ENCODE measurements around the gene DAB2IP.

Gene DAB2IP

GRCh38 chr9:121673576-121673975, 22.1 kb downstream of the DAB2IP start:
- in situ Hi-C loops (cut with HindIII; ENCODE audit: low pct_ligation_motif_present, low pct_unique_long_range_greater_than_20kb, low sequenced_read_pairs), result loop anchor here (25.0 kb wide), 1 partner anchor 111 kb away; no protein-coding TSS in a partner anchor
- no peak for DNase-seq

GRCh38 chr9:121674017-121674416, 22.6 kb downstream of the DAB2IP start:
- no peak for DNase-seq
- in situ Hi-C loops (cut with HindIII; ENCODE audit: low pct_ligation_motif_present, low pct_unique_long_range_greater_than_20kb, low sequenced_read_pairs), result loop anchor here (25.0 kb wide), 1 partner anchor 112 kb away; no protein-coding TSS in a partner anchor

DNA sequence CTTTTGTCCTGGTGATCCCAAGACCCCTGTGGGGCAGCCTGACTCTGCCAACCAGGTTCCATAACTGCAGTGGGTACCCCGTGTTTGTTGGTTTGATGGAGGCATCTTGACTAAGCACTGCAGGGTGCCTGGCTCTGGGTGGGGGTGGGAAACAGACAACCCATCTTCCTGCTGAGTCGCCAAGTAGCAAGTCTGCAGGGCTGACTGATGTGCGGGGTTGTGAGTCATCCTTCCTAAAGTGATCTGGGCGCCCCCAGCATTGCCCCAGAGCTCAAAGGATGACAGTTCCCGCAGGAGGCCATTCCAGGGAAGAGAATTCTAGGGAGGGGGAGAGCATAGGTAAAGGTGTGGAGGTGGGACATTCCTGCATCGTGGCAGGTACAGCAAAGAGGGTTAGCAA, 23.5 kb downstream of the DAB2IP start:
- no peak for DNase-seq
- in situ Hi-C loops (cut with HindIII; ENCODE audit: low pct_ligation_motif_present, low pct_unique_long_range_greater_than_20kb, low sequenced_read_pairs), result loop anchor here (25.0 kb wide), 1 partner anchor 113 kb away; no protein-coding TSS in a partner anchor

GRCh38 chr9:121675381-121675780, 23.9 kb downstream of the DAB2IP start:
- no peak for DNase-seq
- in situ Hi-C loops (cut with HindIII; ENCODE audit: low pct_ligation_motif_present, low pct_unique_long_range_greater_than_20kb, low sequenced_read_pairs), result no loop called here

DNA sequence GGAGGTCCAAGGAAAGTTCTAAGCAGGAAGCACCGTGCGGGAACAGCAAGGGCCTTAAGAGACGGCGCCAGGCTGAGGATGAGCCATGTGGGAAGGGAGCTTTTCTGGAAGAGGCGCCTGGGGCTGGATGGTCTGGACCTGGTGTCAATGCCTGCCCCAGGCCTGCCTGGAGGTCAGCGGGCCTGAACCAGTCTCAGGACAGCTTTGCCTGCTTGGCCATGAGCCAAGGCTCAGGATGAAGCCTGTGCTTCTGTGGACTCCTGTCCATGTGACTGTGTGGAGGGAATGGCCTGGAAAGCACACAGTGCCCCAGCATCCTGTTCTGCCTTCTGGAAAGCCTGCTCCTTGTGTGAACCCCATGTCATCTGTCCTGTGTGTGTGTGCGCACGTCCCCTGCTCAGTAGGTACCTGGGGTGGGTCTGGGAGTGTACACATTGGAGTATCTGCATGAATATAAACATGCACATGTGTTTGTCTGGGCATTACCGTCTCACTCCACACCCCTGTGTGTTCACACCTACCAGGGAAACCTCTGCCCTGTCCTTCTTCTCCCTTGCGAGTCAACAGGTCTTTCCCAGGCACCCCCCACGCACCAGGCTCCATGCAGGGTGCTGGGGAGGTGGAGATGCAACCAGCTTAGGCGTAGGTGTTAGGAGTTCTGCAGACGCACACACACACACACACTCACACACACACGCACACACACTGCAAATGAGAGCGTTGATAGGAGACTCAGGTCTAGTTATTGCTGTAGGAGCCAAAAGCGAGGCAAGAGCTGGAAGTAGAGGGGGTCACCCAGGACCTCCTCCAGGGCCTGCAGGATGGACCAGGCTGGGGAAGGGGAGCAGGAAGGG, 24.8 kb downstream of the DAB2IP start:
- in situ Hi-C loops (cut with HindIII; ENCODE audit: low pct_ligation_motif_present, low pct_unique_long_range_greater_than_20kb, low sequenced_read_pairs), result no loop called here
- DNase-seq, result no peak

DNA sequence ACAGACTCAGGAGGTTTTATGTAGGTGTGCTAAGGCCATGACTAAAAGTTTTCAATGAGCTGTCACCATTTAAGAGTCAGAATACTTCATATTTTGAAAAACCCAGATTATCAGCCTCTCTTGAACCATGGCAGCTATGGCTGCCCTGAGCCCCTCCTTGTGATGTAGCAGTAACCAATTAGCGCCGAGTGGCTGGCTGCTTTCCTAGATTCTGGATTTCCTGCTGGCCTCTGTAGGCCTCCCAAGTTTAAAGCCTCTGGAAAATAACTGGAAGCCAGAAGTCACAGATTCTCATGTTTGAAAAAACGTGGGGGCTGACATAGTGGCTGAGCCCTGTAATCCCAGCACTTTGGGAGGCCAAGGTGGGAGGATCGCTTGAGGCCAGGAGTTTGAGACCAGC, 25.5 kb downstream of the DAB2IP start:
- no peak for DNase-seq
- in situ Hi-C loops (cut with HindIII; ENCODE audit: low pct_ligation_motif_present, low pct_unique_long_range_greater_than_20kb, low sequenced_read_pairs), result no loop called here

DNA sequence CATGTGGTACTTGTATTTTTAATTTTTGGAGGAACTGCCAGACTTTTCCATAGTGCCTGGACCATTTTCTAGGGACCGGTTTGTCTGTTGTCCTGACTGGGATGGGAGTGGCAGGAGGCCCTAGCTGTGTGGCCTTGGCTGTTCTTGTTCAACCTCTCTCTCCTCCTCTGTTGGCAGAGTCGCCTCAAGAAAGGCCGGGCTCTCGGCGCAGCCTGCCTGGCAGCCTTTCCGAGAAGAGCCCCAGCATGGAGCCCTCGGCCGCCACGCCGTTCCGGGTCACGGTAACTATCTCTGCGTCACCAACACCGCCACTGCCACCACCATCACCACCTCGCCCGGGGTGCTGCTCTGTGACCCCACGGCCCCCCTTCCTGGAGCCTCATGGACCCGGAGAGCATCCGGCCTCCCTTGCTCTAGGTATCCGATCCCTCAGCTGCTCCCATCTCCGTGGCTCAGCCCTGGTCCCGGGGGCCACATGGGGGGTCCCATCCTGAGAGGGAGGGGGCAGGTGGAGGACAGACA, 27.1 kb downstream of the DAB2IP start:
- no peak for DNase-seq
- in situ Hi-C loops (cut with HindIII; ENCODE audit: low pct_ligation_motif_present, low pct_unique_long_range_greater_than_20kb, low sequenced_read_pairs), result no loop called here

DNA sequence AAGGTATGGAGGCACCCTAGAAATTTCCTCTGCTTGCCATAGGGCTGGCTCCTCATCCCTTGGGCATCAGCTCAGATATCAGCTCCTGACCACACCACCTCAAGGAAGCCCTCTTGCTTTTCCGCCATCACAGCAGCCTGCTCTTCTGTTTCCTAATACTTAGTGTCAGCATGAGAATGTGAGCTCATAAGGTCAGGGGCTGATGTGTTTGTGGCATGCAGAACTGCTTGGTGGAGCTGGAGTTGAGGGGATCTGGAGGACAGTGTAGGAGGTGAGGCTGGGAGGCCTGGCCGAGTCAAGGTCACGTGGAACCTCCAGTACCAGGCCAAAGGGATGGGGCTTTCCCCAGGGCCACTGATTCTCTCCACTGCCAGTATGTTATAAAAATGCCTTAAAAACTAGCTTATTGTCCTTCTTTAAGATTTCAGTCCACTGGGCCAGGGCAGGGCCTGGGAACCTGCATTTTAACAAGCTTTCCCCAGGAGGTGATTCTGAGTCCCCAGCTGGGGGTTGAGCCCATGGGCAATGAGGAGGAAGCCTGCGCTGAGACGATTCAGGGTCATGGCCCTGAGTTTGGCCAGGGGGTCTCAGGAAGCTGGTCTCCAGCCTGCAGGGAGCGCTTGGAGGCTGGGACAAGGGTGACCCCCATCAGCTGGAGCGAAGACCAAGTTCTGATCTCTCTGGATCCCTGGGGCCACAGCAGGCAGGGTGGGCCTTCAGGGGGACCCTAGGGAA, 28.6 kb downstream of the DAB2IP start:
- no peak for DNase-seq
- in situ Hi-C loops (cut with HindIII; ENCODE audit: low pct_ligation_motif_present, low pct_unique_long_range_greater_than_20kb, low sequenced_read_pairs), result no loop called here

DNA sequence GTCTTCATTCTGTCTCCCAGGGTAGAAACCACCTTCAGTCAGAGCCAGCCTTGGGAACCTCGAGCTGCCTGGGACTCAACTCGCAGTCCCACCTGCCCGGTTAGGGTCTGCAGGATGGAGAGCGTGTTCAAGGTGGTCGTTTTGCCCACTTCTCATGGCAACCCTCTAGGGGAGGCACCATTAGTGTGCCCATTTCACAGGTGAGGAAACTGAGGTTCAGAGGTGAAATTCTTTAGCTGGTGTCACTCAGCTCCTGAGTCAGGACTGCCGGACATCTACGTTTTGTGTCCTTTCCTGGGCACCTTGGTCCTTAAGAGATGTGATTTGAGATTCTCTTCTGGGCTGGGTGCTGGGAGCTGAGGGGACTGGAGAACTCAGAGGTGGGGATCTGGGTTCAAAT, 30.0 kb downstream of the DAB2IP start:
- in situ Hi-C loops (cut with HindIII; ENCODE audit: low pct_ligation_motif_present, low pct_unique_long_range_greater_than_20kb, low sequenced_read_pairs), result no loop called here
- no peak for DNase-seq

- DNase-seq, result no peak
- in situ Hi-C loops (cut with HindIII; ENCODE audit: low pct_ligation_motif_present, low pct_unique_long_range_greater_than_20kb, low sequenced_read_pairs), result no loop called here
Observed at GRCh38 chr9:121682201-121682600, 30.8 kb downstream of the DAB2IP start.

GRCh38 chr9:121682926-121683515, 31.6 kb downstream of the DAB2IP start:
- DNase-seq, result no peak
- in situ Hi-C loops (cut with HindIII; ENCODE audit: low pct_ligation_motif_present, low pct_unique_long_range_greater_than_20kb, low sequenced_read_pairs), result no loop called here

- DNase-seq, result no peak
- in situ Hi-C loops (cut with HindIII; ENCODE audit: low pct_ligation_motif_present, low pct_unique_long_range_greater_than_20kb, low sequenced_read_pairs), result no loop called here
Observed at GRCh38 chr9:121683652-121684051, 32.2 kb downstream of the DAB2IP start.

DNA sequence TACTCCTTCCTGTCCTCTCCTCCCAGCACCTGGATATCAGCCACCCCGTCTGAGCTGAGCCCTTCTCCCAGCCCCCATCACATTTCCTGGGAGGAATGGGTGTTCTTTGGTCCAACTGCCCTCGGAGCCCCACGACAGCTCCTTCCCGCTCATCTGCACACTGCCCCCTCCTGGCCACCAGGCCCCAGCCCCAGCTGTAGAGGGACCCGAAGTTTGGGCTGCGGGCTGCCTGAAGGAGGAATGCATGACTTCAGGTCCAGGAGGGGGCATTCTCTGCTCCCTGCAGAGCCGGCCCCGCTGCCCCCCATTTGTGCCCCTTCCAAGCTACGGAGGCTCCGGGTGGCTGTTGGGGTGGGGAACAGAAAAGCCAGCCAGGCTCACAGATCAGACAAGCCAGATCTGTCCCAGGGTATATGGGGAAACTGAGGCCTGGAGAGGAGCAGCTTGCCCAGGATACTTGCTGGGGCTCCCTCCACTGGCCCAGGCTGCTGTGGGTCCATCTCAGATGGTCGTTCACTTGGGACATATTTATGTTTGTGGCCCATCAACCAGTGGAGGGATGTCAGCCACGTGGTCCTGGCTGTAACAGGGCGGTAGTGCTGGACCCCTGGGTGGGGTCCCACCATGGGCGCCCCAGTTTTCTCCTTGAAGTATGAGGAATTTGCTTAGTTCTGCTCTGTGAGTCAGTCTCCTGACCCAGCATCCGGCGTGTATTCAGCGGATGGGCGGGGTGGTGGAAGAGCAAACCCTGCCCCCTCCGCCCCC, 33.1 kb downstream of the DAB2IP start:
- in situ Hi-C loops (cut with HindIII; ENCODE audit: low pct_ligation_motif_present, low pct_unique_long_range_greater_than_20kb, low sequenced_read_pairs), result no loop called here
- DNase-seq, result peak; percentile 19

DNA sequence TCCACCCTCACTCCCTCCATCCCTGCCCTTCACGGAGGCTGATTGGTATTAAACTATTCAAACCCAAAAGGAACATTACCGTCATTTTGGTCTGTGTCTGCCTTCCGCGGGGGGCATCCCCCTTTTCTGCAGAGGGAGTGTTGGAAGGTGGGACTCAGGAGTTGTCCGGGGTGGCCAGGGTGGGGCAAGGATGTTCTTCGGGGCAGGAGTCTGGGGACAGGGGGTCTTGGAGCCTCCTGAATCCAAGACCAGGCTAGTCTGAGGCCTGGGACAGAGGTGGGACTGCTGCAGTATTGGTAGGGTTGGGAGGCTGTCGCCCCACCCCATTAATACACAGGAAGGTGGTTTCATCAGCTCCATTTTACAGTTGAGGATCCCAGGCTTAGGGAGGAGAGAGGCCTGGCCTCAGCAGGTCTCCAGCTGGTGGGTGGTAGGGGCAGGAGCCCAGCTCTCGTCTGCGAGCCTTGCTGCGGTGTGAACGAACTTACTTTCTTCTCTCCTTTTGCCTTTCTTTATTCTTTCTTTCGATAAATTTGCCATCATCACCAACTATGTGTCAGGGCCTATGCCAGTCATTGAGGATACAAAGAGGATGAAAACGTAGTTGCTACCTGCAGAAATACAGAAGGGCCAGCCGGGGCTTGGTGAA, 33.8 kb downstream of the DAB2IP start:
- DNase-seq, result no peak
- in situ Hi-C loops (cut with HindIII; ENCODE audit: low pct_ligation_motif_present, low pct_unique_long_range_greater_than_20kb, low sequenced_read_pairs), result no loop called here

DNA sequence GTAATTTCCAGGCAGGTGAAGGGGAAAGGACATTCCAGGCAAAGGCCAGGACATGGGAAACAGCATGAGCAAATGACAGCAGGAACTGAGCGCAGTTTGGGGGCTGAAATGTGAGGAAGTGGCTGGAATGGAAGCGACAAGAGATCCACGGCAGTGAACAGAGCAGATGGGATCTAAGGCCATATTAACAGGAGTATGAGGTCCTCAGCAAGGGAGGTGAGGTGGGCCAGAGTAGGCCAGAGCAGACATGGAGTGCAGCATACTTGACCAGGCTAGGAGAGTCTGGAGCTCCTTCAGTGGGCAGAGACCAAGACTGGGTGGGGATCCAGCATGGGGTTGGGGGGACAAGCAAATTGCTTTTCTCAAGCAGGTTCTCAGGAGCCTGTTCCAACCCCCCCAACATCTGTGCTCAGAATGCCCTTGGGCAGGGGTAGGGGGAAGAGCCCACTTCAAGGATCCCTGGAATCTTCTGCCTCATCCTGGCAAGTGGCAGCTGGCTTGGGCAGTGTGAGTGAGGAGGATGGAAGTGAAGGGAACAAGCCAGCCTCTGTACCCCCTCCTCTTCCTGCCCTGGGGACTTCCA, 34.5 kb downstream of the DAB2IP start:
- no peak for DNase-seq
- in situ Hi-C loops (cut with HindIII; ENCODE audit: low pct_ligation_motif_present, low pct_unique_long_range_greater_than_20kb, low sequenced_read_pairs), result no loop called here

DNA sequence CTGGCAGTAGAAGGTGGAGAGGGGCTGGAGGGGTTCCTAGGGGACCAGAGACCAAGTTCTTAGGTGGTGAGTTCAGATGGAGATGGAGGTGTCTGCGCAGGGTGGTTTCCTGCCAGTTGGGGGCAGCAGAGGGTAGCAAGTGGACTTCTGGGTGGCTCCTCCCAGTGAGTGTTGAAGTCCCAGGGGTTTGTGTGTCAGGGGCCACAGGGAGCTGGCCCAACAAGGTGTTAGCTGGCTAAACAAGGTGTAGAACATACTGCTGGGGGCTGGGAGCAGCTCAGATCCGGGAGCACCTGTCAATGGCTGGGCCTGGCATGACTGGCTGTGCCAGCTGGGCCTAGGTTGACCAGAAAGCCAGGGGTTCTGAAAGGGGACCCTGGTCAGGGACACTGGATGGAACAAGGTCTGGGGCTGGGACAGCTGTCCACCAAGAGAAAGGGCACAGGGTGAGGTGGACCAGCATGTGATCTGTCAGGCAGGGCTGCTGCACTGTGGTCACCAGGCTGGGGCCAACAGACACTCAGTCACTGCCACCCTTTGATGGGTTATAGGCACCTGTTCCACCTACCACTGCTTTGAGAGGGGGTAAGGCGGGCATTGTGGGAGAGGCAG, 35.6 kb downstream of the DAB2IP start:
- in situ Hi-C loops (cut with HindIII; ENCODE audit: low pct_ligation_motif_present, low pct_unique_long_range_greater_than_20kb, low sequenced_read_pairs), result no loop called here
- DNase-seq, result peak; percentile 61

GRCh38 chr9:121688146-121688680, 36.8 kb downstream of the DAB2IP start:
- in situ Hi-C loops (cut with HindIII; ENCODE audit: low pct_ligation_motif_present, low pct_unique_long_range_greater_than_20kb, low sequenced_read_pairs), result no loop called here
- no peak for DNase-seq
